ENCODE results near the gene POLA2.
"Not testable (repeated sequence)": the region's sequence is repeated elsewhere in the genome, so short reads cannot be mapped to it uniquely, and the experiment has no call there.

The POLA2 gene

DNA sequence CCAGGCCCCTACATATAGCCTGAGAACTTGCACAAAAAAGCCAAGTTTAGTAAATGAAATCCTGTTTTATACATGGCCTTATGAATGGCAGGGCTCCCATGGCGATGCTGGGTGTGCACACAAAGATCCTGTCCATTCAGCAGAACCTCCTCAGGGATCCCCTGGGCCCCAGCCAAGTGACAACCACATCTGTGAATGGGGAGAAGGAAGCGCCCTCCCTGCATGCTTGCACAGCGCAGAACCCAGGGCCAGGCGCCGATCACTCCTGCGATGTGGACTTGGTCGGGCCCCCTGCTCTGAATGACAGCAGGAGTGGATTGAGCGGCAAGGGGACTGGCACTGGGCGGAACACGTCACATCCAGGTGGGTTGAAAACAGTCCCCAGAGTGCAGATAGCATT, 48.5 kb downstream of the POLA2 start:
- no peak for FAIRE-seq

DNA sequence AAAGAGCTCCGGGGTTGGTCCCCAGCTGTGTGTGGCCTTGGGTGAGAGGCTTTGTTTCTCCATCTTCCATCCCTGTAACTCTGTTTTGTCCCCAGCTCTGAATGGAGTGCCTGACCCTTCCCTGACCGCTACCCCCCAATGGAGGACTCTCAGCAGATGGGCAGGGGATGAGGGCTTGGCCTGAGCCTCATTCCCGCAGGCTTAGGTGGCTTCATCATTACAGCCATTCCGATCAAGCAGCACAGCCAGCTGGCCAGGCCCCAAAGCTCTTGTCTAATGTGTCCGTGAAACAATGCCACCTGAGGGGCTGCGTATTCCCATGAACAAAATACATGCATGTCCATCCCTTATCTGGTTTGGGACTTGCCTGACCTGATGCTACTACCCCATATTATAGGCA, 49.0 kb downstream of the POLA2 start:
- no peak for FAIRE-seq

DNA sequence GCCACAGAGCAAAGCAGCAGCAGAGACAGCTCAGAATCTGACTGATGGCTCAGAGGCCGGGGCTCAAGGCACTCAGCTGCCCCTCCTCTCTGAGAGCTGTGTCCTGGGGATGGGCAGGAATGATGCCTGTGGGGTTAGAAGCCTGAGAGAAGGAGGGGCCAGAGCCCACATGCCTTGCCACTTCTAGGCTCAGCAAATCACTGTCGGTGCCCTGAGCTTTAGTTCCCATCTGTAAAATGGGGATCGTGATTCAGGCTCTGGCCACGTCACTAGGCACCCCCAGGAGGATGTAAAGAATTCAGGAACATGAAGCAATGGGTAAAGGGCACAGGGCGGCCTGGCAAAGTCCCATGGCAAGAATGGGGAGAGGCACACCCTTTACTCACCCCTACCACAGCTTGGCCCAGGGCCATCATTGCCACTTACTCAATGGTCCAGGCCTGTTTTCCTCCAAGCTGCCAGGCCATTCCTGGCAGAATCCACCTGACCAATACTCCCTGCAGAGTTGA, 49.5 kb downstream of the POLA2 start:
- no peak for FAIRE-seq

- no peak for FAIRE-seq
Measured at GRCh38 chr11:65314501-65315203, 52.9 kb downstream of the POLA2 start, which contains the start of gene CDC42EP2. CDC42EP2 (plus strand) TSS chr11:65314866; CDS start chr11:65320899, 6,033 bp downstream.

DNA sequence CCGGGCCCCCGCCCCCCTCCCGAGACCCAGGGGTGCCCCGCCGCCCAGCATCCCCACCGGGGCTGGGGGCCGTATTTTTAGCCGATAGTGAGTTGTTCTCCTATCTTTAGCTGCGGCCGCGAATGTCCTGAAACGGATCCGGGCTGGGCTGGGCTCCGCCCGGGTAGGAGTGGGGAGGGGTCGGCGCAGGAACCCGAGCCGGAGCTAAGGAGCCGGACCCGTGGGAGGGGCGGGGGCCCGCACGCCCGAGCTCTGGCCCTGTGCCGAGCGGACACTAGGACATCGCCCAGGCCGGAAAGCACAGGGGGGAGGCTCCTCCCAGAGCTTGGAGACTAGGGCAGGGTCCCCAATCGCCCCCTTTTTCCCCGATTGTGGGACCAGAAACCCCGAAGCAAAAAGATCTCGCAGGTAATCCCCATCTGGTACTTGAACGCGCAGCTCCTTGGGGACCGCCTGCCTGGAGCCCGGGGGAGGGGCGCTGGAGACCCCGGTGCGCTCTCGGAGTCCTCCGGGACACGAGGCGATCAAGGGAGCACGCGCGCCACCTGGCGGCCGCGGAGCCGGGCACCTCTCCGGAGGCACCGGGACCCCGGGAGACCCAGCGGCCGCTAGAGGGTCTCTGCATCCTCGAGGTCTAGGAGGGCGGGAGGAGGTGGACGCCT, 53.6 kb downstream of the POLA2 start:
- no peak for FAIRE-seq

DNA sequence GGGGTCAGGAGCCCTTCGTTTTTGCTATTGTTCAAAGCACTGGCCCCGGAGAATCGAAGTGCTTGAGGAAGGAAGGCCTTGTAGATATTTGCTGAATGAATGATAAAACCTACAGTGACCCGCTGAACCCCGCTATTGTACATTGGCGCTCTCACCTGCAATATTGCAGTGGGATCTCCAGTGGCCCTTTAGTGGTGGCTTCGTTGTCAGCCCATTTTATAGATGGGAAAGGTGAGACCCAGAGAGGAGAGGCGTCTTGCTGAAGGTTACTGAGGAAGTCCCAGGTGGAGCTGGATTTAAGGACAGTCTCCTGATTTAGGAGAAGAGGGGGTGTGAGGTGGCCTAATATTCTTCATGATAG, 54.1 kb downstream of the POLA2 start:
- no peak for FAIRE-seq

DNA sequence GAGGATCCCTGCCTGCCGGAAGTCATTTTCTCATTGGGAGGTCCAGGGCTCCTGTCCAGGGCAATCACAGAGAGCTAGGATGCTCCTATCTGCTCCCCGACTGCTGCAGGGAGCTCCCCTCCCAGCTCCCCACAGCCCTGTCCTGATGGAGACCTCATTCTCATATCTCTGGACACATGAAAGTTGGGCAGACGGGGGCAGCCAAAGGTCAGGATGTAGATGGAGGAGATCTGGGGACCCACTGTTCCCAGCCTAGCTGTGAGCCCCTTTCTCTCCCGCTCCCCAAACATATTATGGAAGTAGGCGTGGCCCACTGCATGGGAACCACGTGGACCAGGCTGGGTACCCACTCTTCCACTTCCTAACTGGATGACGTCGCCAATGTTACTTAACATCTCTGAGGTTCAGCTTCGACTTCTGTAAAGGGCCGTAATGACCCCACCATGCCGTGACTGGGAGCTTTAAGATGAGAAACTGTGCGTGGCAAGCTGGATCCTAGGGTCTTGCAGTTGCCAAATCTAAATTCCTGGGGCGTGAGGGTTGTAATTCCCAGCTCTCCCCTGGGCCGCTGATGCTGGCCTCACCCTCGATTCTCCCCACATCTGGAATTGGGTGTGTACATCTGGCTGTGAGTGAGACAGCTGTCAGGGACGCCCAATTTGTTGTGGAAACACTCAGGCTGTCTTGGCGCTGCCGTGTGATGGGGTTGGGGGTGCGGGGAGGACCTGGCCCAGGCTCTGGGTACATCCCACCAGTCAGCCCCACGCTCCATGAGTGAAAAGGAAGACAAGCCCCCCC, 54.7 kb downstream of the POLA2 start:
- FAIRE-seq: no peak

DNA sequence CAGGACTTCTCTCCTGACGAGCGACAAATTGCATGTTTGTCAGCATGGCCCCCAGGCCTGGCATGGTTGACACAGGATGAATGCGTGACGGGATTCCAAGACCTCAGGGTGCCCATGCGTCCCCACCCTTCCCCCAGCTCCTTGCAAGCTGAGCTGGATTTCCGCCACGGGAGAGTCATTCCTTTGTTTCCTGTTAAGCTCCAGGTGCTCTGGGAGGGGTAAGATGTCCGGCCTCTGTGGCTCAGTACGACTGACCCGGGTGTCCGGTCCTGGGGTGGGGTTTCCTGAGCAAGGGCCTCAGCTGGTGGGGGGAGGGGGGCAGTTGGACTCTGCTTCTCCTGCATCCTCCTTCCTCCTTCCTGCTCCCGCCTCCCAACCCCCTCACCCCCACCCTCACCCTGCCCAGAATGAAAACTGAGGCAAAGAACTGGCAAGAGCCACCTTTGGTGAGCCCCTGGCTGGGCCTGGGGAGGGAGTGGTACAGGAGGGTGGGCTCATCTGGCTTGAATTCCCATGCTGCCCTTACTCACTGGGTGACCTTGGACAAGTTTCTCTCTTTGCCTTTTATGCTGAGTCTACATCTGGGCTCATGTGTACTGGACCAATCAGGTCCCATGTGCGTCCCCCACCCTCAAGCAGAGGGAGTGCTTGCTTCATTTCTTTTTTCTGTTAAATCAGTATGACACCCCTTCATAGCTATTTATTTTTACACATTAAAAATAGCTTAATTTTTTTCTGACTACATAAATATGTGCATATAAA, 55.4 kb downstream of the POLA2 start:
- peak; percentile 34 for FAIRE-seq

DNA sequence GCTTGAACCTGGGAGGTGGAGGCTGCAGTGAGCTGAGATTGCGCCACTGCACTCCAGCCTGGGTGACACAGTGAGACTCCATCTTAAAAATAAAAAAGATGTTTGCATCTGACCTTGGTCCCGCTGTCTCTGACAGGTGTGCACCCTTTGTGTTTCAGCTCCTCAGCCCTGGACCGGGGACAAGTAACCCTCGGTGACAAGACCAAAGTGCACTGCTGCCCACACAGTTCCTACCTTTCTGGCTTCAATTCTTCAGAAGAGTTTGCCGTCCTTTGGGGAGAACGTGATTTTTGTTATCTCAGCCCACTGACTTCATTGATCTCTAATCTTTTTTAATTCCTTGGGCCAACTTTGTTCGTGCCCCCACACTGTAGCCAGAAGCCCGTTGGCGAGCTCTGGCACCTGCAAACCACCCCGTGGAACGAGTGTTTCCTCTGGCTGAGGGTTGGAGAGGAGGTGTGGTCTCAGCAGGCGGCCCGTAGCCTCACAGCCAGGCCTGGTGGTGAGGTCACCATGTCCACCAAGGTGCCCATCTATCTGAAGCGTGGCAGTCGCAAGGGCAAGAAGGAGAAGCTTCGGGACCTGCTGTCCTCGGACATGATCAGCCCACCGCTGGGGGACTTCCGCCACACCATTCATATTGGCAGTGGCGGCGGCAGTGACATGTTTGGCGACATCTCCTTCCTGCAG, 58.8 kb downstream of the POLA2 start:
- FAIRE-seq: no peak

DNA sequence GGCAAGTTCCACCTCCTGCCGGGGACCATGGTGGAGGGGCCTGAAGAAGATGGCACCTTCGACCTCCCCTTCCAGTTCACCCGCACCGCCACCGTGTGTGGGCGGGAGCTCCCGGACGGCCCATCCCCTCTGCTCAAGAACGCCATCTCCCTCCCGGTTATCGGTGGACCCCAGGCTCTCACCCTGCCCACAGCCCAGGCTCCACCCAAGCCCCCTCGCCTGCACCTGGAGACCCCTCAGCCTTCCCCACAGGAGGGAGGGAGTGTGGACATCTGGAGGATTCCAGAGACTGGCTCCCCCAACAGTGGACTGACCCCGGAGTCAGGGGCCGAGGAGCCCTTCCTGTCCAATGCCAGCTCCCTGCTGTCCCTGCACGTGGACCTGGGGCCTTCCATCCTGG, 59.3 kb downstream of the POLA2 start:
- no peak for FAIRE-seq

GRCh38 chr11:65321828-65322485, 60.2 kb downstream of the POLA2 start:
- FAIRE-seq: no peak

DNA sequence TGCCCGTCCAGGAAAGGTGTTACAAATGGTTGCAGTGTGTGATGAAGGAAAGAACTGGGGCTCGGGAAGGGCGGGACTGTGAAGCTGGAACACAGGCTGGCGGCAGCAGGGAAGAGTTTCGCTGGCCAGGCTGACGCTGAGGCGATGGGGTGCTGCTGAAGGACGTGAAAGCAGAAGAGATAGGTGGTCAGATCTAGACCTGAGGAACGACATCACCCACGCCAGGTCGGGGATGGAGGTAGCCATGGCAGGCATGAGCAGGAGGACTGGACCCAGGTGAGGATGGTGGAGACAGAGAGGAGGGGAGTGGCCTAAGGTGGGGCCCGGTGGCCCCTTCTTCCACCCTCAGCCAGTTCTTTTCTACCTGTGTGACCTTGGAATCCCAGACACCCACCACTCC, 62.1 kb downstream of the POLA2 start:
- FAIRE-seq: no peak

GRCh38 chr11:65325435-65325834, 63.7 kb downstream of the POLA2 start:
- no peak for FAIRE-seq

DNA sequence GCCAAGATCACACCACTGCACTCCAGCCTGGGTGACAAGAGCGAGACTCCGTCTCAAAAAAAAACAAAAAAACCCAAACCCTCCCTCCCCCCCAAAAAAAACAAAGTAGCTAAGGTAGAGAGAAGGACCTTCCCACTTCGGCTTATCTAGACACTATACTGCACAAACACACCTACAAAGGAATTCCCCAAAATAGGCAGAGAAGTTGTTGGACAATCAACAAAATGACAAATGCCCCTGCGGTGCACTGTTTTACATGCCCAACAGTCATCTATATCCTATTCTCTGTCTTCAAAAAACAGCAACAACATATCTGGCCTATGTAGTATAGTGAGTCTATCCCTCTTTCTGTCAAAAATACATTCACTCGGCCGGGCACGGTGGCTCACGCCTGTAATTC, 65.3 kb downstream of the POLA2 start:
- no peak for FAIRE-seq

DNA sequence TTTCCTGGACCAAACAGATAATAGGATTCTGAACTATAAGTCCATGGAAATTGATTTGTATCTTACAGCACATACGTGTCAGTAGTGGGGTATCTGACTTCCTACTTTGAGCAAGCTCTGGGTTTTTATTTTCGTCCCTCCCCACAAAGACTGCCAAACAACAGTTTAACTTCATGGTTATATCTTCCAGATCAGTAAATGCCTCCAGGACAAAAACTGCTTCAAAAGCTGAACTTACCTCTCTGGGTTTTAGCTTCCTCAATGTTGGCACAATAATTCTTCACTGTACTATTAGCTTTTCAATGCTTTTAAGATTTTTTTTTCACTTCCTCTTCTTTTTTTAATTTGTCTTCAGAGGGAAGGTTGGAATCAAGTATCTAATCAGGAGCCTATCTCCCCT, 67.7 kb downstream of the POLA2 start:
- FAIRE-seq: no peak

- FAIRE-seq: peak; percentile 95
Measured at GRCh38 chr11:65329944-65330403, 68.2 kb downstream of the POLA2 start.

- FAIRE-seq: no peak
Measured at GRCh38 chr11:65330544-65330943, 68.8 kb downstream of the POLA2 start.

DNA sequence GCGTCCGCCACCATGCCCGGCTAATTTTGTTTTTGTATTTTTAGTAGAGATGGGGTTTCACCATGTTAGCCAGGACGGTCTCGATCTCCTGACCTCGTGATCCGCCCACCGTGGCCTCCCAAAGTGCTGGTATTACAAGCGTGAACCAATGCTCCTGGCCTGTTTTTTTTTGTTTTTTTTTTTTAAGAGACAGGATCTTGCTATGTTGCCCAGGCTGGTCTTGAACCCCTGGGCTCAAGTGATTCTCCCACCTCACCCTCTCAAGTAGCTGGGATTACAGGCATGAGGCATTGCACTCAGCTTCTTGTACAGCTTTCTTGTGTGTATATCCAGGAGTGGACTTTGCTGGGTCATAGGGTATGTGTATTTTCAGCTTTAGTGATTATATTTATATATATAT, 70.8 kb downstream of the POLA2 start:
- not testable (repeated sequence) for FAIRE-seq

DNA sequence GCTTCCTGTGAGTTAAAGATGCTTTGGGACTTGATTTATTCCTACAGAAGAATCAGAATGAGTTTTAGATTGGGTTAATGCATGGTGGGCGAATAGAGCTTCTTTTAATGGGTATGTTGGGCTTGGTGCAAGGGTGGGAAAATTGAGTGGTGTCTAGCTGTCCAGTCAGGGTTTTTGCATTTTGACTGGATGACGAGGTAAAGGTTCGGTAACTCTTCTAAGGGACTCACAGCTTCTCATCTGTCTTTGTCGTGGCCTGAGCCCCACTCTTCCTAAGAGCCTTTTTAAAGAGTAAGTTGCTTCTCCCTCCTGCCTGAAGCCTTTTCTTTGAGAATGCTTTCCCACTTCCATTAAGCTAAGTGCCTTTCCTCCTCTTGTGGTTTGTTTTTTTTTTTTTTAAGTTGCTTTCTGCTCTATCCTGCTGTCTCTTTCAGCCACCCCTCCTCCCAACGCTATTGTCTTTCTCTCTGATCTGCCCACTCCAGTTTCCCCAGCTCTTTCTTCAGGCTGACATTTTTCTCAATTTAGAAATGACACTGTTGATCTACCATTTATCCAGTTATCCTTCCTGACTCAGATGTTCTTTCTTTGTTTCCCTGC, 73.0 kb downstream of the POLA2 start:
- no peak for FAIRE-seq

GRCh38 chr11:65338676-65339075, 76.9 kb downstream of the POLA2 start:
- no peak for FAIRE-seq

DNA sequence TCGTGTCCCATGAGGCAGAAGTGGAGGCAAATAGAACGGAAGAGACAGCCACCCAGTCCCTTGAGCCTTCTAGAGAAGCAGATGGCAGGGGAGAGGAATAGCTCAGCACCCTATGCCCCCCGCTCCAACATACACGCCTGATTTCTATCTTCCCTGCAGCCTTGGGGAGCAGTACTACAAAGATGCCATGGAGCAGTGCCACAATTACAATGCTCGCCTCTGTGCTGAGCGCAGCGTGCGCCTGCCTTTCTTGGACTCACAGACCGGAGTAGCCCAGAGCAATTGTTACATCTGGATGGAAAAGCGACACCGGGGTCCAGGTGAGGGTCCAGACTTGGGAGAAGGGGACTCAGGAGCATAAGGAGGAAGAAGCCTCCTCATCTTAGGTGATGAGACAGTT, 78.5 kb downstream of the POLA2 start:
- no peak for FAIRE-seq

All from G401.6 (cell line).